SK-N-MC (cell line): Measurements from ENCODE around the gene FHL5.
A peak's percentile ranks its signal among the peaks of the same experiment; 100 is the strongest.
"Not testable (repeated sequence)": the region's sequence is repeated elsewhere in the genome, so short reads cannot be mapped to it uniquely, and the experiment has no call there.

Experiments
- DNase-seq: peaks from one replicate; pipeline ENCODE4 v3.0.0-alpha.2; 2011; ENCODE audit warnings: low read depth, low spot score
- H3K27ac ChIP-seq: fragments of 200-600 bp; sonication (generic); 2 replicates; pipeline ENCODE4 v1.5.1; 2016; ENCODE audit warnings: mixed run types
- H3K36me3 ChIP-seq: fragments of 200-600 bp; sonication (generic); 2 replicates; pipeline ENCODE4 v1.6.1; 2017; ENCODE audit warnings: antibody characterized with exemption, low read length, mixed read lengths; ENCODE audit not compliant: insufficient read depth
- H3K4me3 ChIP-seq: fragments of 200-600 bp; sonication (generic); 2 replicates; pipeline ENCODE4 v1.5.1; 2016
- H3K9ac ChIP-seq: fragments of 200-600 bp; sonication (generic); 2 replicates; pipeline ENCODE4 v1.8.0; 2017; ENCODE audit warnings: mixed run types, mixed read lengths; ENCODE audit not compliant: insufficient read length
- H3K9me3 ChIP-seq: fragments of 200-600 bp; sonication (generic); 2 replicates; pipeline ENCODE4 v1.6.1; 2017; ENCODE audit warnings: low read depth, mild to moderate bottlenecking, antibody characterized with exemption, low read length, moderate library complexity, mixed read lengths
- EZH2 ChIP-seq: fragments of 200-600 bp; sonication (generic); IDR thresholded peaks from one replicate; pipeline ENCODE4 v1.6.1; 2017; ENCODE audit warnings: antibody characterized with exemption
- FOXP2 ChIP-seq: optimal IDR thresholded peaks from 2 replicates; pipeline ENCODE3; 2011; ENCODE audit warnings: mild to moderate bottlenecking, moderate library complexity; ENCODE audit not compliant: insufficient read depth; ENCODE audit errors: extremely low read length, control extremely low read depth
- POLR2AphosphoS5 ChIP-seq: IDR thresholded peaks from 2 replicates; pipeline ENCODE4 v1.6.1; 2012; ENCODE audit warnings: mild to moderate bottlenecking, low read depth, low read length, borderline replicate concordance

Gene FHL5

GRCh38 chr6:96624957-96625356, 62.0 kb downstream of the FHL5 start:
- no peak overlapping the region for H3K4me3 ChIP-seq
- TF ChIP-seq EZH2 (no peak), POLR2AphosphoS5 (no peak), FOXP2 (no peak)
- no peaks in the 10 kb centered on the region for H3K36me3 ChIP-seq
- no peaks in the 10 kb centered on the region for H3K9me3 ChIP-seq
- no peak overlapping the region for H3K27ac ChIP-seq
- DNase-seq, result no peak
- no peak overlapping the region for H3K9ac ChIP-seq

DNA sequence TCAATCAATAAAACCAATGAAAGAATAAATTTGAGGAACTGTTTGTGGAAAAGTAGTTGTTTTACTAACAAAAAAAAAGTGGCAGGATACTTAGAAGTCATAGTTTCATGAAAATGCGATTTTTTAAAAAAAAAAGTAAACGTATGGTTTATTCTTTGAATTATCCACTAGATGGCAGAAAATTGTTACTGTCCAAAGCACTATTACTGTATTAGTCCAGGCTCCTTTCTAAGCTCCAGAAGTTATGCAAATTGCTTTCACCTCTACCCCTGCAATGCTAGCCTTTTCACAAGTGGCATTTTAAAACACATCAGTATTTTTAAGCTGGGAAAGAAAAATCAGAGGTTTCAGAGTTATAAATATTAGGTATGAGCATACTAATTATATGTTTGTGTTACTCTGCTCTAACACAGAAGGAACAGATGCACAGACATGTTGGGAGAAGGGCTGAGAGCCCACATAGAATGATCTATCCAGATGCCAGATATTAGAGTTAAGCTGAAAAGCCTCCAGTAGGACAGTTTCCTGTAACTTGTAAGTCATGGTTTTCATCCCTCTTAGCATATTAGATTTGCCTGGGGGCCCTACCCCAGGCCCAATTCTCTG, 63.9 kb downstream of the FHL5 start:
- Histone ChIP-seq H3K9ac (no peak overlapping the region), H3K4me3 (no peak overlapping the region), H3K9me3 (no peaks in the 10 kb centered on the region), H3K36me3 (no peaks in the 10 kb centered on the region), H3K27ac (no peak overlapping the region)
- TF ChIP-seq EZH2 (no peak), POLR2AphosphoS5 (no peak), FOXP2 (no peak)
- DNase-seq, result peak; percentile 32

GRCh38 chr6:96631248-96631647, 68.3 kb downstream of the FHL5 start:
- H3K36me3 ChIP-seq, result no peaks in the 10 kb centered on the region
- H3K9ac ChIP-seq, result no peak overlapping the region
- no peak overlapping the region for H3K27ac ChIP-seq
- TF ChIP-seq FOXP2 (no peak), EZH2 (no peak), POLR2AphosphoS5 (no peak)
- no peak overlapping the region for H3K4me3 ChIP-seq
- no peaks in the 10 kb centered on the region for H3K9me3 ChIP-seq
- DNase-seq, result no peak

- H3K9me3 ChIP-seq, H3K4me3 ChIP-seq, H3K27ac ChIP-seq, H3K9ac ChIP-seq, DNase-seq, H3K36me3 ChIP-seq: not testable (repeated sequence)
These were observed 75.1 kb downstream of the FHL5 start for GRCh38 chr6:96637979-96638378.

DNA sequence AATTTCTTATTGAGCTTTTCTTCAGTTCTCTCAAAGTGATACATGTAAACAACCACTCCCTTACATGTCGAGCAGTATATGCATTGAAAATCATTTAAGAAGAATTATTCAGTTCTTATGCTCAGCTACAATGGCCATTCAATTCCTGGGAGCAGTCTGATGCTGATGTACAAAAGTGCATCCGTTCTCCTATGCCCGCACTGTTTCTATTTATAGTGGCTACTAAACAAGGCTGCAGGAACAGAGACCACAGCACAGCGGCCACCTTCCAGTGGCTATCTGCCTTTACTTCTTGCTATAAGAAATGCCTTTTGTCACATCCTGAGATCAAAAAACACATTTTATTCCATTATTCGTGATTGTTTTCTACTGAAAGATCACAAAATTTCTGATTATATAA, 82.2 kb downstream of the FHL5 start:
- DNase-seq, result no peak
- no peak overlapping the region for H3K27ac ChIP-seq
- no peaks in the 10 kb centered on the region for H3K36me3 ChIP-seq
- H3K4me3 ChIP-seq, result no peak overlapping the region
- H3K9me3 ChIP-seq, result no peaks in the 10 kb centered on the region
- TF ChIP-seq POLR2AphosphoS5, result no peak
- no peak for TF ChIP-seq EZH2
- H3K9ac ChIP-seq, result no peak overlapping the region

- Histone ChIP-seq H3K27ac (no peak overlapping the region), H3K9ac (no peak overlapping the region), H3K36me3 (no peaks in the 10 kb centered on the region), H3K4me3 (no peak overlapping the region), H3K9me3 (no peaks in the 10 kb centered on the region)
- DNase-seq, result no peak
- no peak for TF ChIP-seq FOXP2
- TF ChIP-seq POLR2AphosphoS5, result no peak
- no peak for TF ChIP-seq EZH2
These were observed 87.0 kb downstream of the FHL5 start for GRCh38 chr6:96649926-96650325.

DNA sequence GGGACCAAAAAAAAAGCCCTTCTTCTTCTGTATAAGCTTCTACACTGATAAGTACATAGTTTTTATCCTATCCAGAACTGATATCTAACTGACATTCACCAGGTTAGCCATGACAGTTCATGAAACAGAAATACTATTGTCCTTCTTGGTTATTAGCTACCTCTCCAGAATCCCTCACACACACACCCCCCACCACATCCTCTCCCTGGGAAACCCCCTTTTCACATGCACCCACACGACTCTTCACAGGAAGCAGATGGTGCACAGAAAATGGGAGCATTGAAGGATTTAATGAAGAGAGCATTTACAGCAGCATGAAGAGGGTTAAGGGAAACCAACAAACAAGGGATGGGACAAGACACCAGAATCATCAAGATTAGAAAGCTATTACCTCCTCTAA, 88.9 kb downstream of the FHL5 start:
- H3K36me3 ChIP-seq, result no peaks in the 10 kb centered on the region
- no peak for DNase-seq
- TF ChIP-seq EZH2 (no peak), POLR2AphosphoS5 (no peak), FOXP2 (no peak)

GRCh38 chr6:96652552-96652951, 89.6 kb downstream of the FHL5 start:
- no peaks in the 10 kb centered on the region for H3K9me3 ChIP-seq
- no peak overlapping the region for H3K9ac ChIP-seq
- no peak for DNase-seq
- no peak overlapping the region for H3K27ac ChIP-seq
- H3K4me3 ChIP-seq, result no peak overlapping the region
- H3K36me3 ChIP-seq, result no peaks in the 10 kb centered on the region
- TF ChIP-seq POLR2AphosphoS5, result no peak
- TF ChIP-seq FOXP2, result no peak
- no peak for TF ChIP-seq EZH2

More for the DNA sequence above, 88.9 kb downstream of the FHL5 start:
- Histone ChIP-seq H3K9ac (no peak overlapping the region), H3K9me3 (no peaks in the 10 kb centered on the region), H3K4me3 (no peak overlapping the region), H3K27ac (no peak overlapping the region)

DNA sequence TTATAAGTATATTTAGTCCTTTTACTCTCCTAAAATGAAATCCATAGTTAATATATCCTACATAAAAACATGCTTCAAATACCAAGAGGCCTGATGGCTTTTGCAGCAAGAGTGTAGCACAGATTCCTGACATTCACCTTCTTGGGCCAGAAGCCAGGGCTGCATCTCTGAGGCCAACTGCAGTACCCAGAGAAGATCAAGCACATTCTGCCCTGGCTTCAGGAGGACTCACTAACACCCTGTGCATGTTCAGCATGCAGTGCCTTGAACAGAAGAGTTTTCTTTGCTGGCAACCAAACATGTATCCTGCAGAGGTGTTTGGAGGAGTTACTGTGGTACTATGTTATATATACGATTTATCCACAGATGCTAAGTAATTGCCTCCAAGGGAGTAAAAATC, 90.3 kb downstream of the FHL5 start:
- H3K4me3 ChIP-seq, result no peak overlapping the region
- no peak for DNase-seq
- no peak overlapping the region for H3K27ac ChIP-seq

More for the DNA sequence above, 90.3 kb downstream of the FHL5 start:
- H3K36me3 ChIP-seq, result no peaks in the 10 kb centered on the region
- no peaks in the 10 kb centered on the region for H3K9me3 ChIP-seq
- TF ChIP-seq FOXP2 (no peak), EZH2 (no peak), POLR2AphosphoS5 (no peak)
- no peak overlapping the region for H3K9ac ChIP-seq
